ENCODE results near the gene CERS1. TPM values are rescaled to one million over a fixed set of nuclear protein-coding genes. Genes with fewer than 3 reads are reported as not detected.
A peak's percentile ranks its signal among the peaks of the same experiment; 100 is the strongest.

The CERS1 gene
- total RNA-seq, 1 donor from 2014 or later: 0.24 TPM

DNA sequence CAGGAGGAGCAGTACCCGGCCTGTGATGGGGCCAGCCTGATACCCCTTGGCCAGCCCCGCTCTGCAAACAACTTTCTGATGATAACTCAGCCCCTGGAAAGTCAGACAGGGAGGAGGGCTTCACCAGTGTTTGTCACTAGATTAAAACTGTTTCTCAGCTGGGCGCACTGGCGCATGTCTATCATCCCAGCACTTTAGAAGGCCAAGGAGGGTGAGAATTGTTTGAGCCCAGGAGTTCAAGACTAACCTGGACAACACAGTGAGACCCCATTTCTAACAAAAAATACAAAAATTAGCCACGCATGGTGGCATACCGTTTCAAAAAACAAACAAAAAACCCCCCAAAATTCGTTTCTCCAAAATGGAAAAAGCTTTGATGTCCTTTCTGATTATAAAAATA is 5.5 kb upstream of the CERS1 start:
- no peak for DNase-seq
- intact Hi-C loops (cut with DNase I): no loop called here
- ATAC-seq (ENCODE audit: poor library complexity): no peak

DNA sequence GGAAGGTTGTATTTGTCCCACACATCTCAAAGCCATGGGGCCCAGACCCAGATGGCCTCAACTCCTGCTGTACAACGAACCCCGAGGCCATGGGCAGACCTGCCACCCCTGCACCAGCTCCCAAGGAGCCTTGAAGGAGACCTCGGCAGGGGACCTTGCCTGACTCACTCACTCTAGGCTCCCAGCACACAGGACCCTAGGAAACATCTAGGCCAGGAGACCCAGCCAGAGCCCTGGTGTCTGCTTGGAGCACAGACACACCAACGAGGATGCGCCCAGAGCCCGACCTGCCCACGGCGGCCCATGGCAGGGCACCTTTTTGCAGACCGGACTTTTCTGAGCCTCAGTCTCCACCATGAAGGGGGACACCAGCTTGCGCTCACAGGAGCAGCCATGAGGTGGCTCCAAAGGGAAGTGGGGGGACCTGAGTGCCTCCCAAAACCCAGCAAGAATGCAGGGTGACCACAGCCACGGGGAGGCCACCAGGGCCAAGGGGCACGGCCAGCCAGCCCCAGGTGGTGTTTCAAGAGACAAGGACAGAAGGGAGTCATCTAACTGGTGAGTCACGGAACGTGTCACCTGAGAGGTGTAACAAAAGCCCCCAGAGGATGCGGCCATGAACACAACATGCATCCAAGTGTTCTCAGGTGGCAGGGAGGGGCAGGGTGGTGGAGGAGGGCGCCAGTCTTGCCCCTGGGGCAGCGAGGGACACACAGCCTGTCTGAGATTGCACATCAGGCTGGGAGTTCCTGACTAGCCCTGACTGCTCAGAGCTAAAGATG is 4.9 kb upstream of the CERS1 start:
- intact Hi-C loops (cut with DNase I): no loop called here
- no peak for DNase-seq
- ATAC-seq (ENCODE audit: poor library complexity): no peak

DNA sequence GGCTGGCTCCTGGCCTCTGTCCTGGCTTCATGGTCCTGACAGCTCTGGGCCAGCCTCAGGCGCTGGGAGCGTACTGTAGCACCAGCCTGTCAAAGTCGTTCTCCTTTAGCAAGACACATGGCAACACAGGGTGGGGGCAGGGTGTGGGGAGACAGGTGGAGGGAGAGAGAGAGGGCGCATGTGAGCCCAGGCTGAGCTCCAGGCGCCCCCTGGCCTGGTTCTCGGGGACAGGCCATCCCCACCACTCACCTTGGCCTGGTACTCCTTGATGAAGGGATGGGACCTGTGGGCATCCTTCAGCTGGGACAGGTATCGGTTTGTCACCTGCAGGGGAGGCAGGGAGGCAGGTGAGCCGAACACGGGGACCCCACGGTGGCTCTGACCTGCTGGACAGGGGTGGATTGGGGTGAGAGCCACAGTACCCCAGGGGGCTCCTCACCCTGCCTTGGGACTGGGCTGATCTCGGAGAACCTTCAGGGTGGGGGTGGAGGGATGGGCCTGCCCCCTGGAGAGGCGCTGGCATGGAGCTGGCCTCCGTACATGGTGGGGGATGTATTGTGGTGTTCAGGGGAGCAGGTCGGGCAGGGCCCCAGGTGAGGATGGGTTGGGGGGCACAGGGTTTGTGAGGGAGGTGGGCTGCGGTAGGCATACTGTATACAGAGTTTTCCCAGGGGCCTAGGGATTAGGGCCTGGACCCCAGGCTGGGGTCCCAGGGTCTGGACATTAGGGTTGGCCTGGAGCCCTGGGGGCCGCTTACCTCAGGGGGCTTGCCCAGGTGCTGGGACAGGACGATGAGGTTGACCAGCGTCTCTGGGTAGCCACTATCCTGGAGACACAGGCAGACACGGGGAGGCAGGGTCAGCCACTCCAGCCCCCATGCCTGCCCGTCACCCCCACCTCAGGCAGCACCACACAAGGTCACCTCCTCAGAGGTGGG is 3.9 kb upstream of the CERS1 start:
- intact Hi-C loops (cut with DNase I): no loop called here
- ATAC-seq (ENCODE audit: poor library complexity): no peak
- no peak for DNase-seq

DNA sequence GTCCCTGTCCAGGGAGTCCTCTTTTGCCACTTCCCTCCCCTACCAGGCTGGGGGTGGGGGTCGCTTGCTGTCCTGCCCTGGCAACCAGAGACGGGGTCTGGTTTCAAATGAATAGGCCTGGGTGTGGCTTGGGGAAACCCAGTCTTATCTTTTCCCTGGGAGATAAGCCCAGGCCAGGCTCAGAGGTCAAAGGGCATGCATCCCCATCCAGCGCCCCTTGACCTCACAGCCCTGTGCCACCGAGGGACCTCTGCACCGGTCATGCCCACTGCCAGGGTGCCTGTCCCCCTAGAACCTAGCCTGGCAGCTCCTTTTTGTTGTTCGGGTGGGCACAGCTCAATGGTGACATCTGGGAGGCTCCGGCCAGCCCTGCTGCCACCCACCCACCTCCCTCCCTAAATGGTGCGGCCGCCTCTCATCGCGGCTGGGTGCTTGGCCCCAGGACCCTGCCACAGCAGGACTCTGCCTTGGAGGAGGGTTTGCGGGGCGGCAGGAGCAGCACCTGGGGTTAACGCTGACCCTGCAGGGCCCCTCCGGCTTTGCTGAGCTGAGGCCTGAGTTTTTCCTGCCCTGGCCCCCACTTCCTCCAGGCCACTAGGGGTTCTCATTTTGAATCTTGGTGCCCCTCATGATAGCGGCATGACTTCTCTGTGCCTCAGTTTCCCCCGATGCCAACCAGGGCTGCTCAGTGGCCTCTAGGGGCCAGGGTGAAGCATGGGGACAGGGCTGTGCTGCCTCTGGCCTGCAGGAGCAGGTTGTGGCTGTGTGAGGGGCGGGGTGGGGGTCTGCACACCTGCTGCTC is 2.9 kb upstream of the CERS1 start:
- DNase-seq: no peak
- ATAC-seq (ENCODE audit: poor library complexity): no peak
- intact Hi-C loops (cut with DNase I): no loop called here

DNA sequence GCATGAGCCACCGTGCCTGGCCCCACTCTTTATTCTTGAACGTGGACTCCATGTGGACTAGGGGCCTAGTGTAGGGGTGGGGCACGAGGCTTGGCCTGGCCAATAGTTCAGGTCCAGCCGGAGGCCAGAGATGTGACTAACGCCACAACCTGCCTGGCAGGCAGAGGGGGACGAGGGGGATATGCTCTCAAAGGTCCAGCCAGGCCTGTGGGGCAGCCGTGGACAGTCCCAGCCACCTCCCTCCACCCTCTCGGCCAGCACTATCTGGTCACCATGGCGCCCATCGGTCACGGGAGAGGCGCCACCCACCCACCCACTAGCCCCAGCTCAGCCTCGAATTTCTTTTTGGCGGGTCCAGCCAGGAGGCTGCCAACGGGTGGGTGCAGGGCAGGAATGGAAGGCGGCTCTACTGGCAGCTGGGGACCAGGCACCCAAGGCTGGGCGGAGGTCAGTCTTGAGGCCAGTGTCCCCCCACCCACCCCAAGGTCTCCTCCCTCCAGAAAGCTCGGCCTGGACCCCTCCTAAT is 2.2 kb upstream of the CERS1 start:
- intact Hi-C loops (cut with DNase I): no loop called here
- ATAC-seq (ENCODE audit: poor library complexity) (no peak), DNase-seq (no peak)

DNA sequence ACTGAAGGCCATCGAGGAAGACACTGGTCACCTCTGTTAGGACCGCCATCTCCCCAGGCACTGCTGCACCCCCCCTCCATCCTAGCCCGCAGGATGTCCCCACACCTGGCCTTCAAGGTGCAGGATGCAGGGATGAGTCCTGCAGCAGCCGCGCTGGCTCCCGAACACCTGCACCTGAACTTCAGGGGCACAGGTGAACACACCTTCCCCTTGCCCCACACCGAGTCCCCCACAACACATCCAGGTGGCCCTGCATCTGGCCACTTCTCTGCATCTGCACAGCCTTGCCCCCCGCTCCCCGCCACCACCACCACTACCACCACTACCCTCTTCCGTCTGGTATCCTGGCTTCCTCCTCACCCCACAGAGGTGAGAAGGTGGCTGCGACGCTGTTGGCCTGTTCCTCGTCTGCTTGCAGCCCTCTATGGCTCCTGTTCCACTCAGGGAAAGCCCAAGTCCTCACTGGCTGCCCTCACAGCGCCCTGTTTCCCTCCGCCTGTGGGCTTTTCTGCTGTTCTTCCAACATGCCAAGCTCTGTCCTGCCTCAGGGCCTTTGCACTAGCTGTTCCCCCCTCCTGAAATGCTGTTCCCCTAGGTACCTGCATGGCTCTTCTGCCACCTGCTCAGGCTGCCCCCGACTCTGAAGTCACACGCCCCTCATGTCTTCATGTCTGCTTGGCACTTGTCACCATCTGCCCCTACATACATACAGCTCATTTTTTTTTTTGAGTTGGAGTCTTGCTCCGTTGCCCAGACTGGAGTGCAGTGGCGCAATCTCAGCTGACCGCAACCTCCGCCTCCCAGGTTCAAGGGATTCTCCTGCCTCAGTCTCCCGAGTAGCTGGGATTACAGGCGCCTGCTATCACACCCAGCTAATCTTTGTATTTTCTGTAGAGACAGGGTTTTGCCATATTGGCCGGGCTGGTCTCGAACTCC is 1.4 kb upstream of the CERS1 start:
- DNase-seq (no peak), ATAC-seq (ENCODE audit: poor library complexity) (no peak)
- intact Hi-C loops (cut with DNase I): no loop called here

DNA sequence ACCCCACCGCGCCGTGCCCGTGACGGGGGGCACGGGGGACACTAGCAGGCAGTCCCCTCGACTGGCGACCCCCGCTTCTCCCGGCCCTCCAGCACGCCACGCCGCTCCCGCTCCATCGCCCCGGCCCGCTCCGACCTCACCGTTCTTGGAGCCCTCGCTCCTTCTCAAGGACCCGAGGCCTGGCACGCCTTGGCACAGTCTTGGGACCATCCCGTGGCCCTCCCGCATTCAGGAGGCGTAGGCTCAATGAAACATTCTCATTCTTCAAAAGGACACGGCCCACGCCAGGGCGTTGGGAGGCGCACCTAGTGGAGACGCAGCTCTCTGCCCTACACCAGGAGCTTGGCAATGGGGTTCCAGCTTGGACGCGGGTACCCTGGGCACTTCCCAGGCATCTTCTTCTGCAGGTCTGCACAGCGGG is 473 bp upstream of the CERS1 start:
- ATAC-seq (ENCODE audit: poor library complexity): no peak
- no peak for DNase-seq
- intact Hi-C loops (cut with DNase I): no loop called here

DNA sequence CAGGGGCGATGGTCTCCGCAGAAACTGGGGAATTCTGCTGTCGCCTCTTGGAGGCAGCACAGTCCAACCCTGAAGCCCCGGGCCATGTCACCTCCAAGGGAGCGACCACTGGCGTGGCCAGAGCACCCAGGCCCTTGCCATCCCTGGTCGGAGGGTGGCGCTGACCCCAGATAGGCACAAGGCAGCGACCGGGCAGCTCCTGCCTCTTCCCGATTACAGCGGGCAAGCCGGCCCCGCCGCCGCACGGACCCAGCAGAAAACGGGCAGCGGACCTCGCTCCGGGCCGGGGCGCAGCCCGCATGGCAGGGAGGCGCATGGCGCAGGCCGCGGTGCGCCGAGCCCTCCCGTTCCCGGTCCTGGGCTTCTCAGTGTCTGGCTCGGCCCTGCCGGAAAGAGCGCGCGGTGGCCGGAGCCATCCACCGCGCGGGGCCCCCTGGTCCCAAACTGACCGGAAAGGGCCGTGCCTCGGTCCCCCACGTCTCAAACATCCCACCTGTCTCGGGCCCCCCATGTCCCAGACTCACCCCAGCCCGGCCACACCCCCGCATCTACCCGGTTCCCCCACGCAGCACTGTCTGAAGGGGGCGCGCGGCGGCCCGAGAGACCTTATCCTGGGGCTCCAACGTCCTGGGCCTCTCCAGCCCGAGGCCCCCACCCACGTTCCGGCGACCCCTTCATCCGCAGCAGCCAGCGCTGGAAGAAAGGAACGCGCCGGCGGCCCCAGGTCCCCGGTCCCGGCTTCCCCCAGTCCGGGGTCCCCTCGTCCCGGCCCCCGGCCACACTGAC is 727 bp downstream of the CERS1 start:
- intact Hi-C loops (cut with DNase I): no loop called here
- DNase-seq: peak; percentile 62
- peak; percentile 45 for ATAC-seq (ENCODE audit: poor library complexity)

DNA sequence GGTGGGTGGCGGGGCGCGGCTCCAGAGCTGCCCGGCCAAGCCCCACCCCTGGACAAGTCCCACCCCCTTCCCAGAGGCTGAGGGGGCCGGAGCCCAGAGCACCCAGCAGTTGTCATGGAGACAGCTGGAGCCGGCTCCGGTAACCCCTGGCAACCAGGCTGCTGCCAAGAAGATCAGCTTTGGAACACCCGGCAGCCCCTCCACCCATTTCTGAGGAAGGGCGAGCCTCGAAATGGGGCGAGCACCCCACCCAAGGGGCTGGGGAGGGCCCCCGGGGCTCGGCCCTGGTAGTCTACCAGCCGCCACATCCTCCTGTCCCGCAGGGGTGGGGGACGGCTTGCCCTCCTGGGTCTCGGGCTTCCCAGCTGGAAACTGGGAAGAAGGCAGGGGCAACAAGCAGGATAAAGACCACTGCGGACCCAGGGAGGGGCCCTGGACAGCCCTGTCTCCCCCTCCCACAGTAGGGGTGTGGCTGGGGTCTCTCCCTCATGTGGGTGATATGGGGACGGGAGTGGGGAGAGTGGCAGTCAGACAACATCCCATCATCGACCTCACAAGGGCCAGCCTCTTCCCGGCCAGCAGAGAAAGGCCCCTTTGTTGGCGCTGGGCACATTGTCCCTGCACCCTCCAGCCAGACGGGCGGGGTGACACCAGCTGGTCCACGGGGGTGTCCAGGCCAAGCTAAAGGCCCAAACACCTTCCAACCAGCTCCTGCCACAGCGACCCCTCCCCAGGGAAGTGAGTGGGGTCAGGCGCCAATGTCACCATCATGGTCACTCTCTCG is 1.5 kb downstream of the CERS1 start:
- DNase-seq: peak; percentile 49
- intact Hi-C loops (cut with DNase I): no loop called here
- ATAC-seq (ENCODE audit: poor library complexity): peak; percentile 18

DNA sequence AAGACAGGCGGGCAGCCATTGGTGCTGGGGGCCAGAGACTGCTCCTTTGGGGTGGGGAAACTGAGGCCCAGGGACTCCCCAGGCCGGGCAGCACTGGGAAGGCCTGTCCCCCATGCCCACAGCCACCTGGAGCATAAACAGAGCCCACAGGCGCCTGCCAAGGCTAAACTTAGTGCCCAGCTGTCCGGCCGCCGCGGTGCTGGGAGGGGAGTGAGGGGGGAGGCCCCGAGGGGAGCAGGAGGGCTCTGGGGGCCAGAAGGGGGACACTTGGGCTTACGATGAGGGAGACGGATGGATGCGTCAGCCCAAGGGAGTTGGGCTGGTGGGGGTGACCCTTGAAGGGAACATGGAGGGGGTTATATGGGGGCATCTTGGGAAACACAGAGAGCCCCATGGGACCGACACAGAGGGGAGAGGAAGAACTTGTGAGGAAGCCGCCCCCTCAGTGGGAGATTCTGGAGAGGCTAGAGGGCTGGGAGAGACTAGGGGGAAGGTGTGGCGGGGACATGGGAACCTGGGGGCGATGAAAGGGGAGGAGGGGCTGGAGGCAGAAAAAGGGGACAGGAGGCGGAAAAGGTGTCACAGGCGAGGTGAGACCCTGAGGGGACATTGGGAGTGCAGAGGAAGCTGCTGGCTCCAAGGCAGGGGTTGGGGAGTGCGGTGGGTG is 2.2 kb downstream of the CERS1 start:
- DNase-seq: no peak
- no peak for ATAC-seq (ENCODE audit: poor library complexity)
- intact Hi-C loops (cut with DNase I): no loop called here

DNA sequence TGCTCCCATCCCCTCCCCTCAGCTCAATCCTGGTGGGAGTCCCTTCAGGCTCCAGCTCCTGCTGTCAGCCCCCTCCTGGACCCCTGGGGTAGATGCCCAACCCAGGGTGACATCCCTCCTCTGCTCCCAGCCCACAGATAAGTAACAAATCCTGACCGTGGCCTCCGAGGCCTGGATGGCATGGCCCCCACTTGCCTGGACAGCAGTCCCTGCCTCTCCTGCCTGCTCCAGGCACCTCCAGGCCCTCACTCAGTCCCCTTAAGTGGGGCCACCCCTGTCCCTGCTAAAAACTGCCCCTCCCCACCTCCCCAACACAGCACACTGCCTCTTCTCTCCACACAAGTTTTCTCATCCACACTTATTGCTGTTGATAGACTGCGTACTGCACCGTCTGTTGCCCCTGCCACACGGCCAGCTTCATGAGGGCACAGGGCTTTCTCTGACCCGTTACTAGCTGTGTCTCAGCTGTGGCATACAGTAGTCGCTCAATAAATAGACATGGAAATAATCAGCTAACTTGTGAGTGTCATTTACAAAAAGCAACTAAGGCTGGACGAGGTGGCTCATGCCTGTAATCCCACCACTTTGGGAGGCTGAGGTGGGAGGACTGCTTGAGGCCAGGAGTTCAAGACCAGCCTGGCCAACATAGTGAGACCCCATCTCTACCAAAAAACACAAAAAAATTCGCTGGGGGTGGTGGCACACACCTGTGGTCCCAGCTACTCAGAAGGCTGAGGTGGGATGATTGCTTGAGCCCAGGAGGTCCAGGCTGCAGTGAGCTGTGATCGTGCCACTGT is 5.8 kb downstream of the CERS1 start:
- ATAC-seq (ENCODE audit: poor library complexity) (no peak), DNase-seq (no peak)
- intact Hi-C loops (cut with DNase I): no loop called here

DNA sequence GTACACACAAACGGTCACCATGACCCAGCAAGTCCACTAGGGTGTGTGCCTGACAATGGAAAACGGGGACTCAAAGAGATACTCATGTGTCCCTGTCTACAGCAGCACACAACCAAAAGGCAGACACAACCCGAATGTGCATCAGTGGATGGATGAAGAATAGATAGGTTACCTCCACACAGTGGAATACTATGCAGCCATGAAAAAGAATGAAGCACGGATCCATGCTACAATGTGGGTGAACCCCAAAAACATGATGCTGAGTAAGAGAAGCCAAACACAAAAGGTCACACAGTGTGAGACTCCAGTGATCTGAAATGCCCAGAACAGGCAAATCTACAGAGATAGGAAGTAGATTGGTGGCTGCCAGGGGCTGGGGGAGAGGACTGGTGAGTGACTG is 9.0 kb downstream of the CERS1 start:
- DNase-seq (no peak), ATAC-seq (ENCODE audit: poor library complexity) (no peak)
- intact Hi-C loops (cut with DNase I): no loop called here

DNA sequence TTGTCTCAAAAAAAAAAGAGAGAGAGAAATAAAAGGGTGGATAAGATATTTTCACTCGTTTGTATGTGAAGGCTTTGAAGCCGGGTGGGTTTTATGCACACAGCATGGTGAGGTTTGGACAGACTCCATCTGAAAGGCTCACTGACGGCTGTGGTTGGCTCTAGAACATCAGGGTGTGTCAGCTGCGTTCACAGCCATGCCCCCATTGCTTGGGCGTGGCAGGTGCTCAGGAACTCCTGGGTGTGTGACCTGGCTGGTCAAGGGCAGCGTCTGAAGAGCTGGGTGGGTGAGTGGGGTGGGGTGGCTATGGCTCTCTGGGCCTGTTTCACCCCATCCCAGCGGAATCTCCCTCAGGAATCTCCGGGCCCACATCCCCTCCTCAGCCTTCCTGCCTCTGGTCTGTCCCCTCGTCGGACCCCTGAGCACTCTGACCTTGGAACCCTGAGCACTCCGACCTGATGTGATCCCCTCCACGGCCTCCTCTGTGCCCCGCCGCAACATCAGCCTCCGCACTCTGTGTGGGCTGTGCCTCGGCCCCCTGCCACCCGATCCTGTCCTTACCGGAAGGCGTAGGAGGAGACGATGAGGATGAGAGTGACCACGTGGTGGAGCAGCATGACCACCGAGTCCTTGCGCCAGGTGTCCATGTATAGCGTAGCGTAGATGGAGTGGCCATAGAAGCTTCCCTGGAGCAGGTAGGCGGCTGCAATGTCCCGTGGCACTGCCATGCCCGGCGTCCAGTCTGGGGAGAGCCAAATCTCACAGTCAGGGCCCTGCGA is 12.2 kb downstream of the CERS1 start:
- intact Hi-C loops (cut with DNase I): no loop called here
- DNase-seq (no peak), ATAC-seq (ENCODE audit: poor library complexity) (no peak)

DNA sequence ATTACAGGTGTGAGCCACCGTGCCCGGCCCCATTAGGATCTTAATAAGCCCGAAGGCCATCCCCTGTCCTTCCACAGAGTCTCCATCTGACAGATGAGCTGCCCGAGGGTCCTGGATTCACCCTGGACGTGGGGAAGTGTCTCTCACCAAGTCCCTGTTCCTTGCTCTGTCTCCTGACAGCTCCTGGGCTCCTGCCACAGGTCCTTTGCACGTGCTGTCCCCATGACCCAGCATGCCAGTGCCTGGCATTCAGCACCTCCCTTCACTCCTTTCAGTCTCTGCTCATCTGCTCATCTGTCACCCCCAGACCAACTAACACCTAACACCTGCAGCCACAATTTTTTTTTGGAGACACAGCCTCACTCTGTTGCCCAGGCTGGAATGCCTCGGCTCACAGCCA is 14.5 kb downstream of the CERS1 start:
- ATAC-seq (ENCODE audit: poor library complexity) (no peak), DNase-seq (no peak)
- intact Hi-C loops (cut with DNase I): no loop called here

Measured in Right ventricle myocardium superior (tissue), 1 donor.